ENCODE data around the gene MSI2.

Gene MSI2

GRCh38 chr17:57278740-57279387, 22.5 kb downstream of the MSI2 start:
- Mint-ChIP-seq H3K4me3 (no peak overlapping the region), H3K27ac (ENCODE audit: low read depth) (no peak overlapping the region), H3K4me1 (peaks cover 60% of the 10 kb centered on the region), H3K27me3 (no peaks in the 10 kb centered on the region), H3K36me3 (ENCODE audit: insufficient read depth) (peaks cover 5% of the 10 kb centered on the region), H3K9me3 (no peaks in the 10 kb centered on the region)
- ATAC-seq (replicated peaks; ENCODE audit: extremely low read depth, poor library complexity, severe bottlenecking) (no peak), DNase-seq (ENCODE audit: low spot score in 2 of 2) (no peak)

- peaks cover 60% of the 10 kb centered on the region for H3K4me1 Mint-ChIP-seq
- no peak overlapping the region for H3K4me3 Mint-ChIP-seq
- H3K27ac Mint-ChIP-seq (ENCODE audit: low read depth) = no peak overlapping the region
- peaks cover 5% of the 10 kb centered on the region for H3K36me3 Mint-ChIP-seq (ENCODE audit: insufficient read depth)
- ATAC-seq (replicated peaks; ENCODE audit: extremely low read depth, poor library complexity, severe bottlenecking) = no peak
- no peaks in the 10 kb centered on the region for H3K27me3 Mint-ChIP-seq
- DNase-seq (ENCODE audit: low spot score in 2 of 2) = no peak
- H3K9me3 Mint-ChIP-seq = no peaks in the 10 kb centered on the region
These were observed 23.1 kb downstream of the MSI2 start for GRCh38 chr17:57279432-57279831.

DNA sequence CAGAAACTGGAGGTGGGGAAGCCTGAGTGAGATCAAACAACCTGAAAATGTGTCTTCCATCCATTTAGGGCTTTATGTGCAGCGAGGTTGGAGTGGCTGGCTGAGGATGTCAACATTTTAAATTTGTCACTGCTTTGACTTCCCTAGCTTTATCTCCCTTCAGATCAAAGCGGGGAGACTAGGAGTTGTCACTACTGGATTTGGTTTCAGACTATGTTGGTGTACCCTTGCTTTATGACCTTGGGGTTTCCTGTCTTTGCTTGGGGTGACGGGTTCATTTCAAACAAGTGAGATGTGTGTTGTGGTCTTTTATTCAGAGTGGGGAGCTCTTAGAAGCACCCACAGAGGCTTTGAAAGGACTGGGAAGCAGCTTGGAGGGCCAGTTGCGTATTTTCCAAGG, 25.6 kb downstream of the MSI2 start:
- peak overlapping the region; percentile 22 for H3K27ac Mint-ChIP-seq (ENCODE audit: low read depth)
- peaks cover 67% of the 10 kb centered on the region for H3K4me1 Mint-ChIP-seq
- H3K4me3 Mint-ChIP-seq = no peak overlapping the region
- ATAC-seq (replicated peaks; ENCODE audit: extremely low read depth, poor library complexity, severe bottlenecking) = peak; percentile 63
- no peaks in the 10 kb centered on the region for H3K9me3 Mint-ChIP-seq
- H3K36me3 Mint-ChIP-seq (ENCODE audit: insufficient read depth) = peaks cover 5% of the 10 kb centered on the region
- no peak for DNase-seq (ENCODE audit: low spot score in 2 of 2)
- no peaks in the 10 kb centered on the region for H3K27me3 Mint-ChIP-seq

DNA sequence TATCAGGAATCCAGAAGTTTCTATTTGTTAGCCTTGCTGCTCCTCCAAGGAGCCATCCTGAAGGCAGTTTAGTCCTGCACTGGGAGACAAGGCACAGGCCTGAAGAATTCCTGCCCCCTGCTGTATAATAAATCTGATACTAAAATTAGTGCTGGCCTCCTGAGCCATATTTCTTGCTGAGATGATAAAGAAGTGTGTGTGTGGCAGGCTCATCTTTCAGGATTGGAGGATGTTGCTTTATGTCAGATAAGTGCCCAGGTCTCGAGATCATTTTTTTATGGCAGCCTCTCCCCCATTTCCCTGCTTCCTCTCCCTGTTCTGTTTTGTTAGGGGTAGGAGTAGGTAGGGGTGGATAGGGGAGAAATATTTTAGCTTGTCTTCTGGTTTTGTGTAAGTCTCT, 26.0 kb downstream of the MSI2 start:
- H3K4me1 Mint-ChIP-seq = peaks cover 71% of the 10 kb centered on the region
- H3K36me3 Mint-ChIP-seq (ENCODE audit: insufficient read depth) = peaks cover 5% of the 10 kb centered on the region
- no peaks in the 10 kb centered on the region for H3K27me3 Mint-ChIP-seq
- no peaks in the 10 kb centered on the region for H3K9me3 Mint-ChIP-seq
- no peak for ATAC-seq (replicated peaks; ENCODE audit: extremely low read depth, poor library complexity, severe bottlenecking)
- no peak for DNase-seq (ENCODE audit: low spot score in 2 of 2)
- no peak overlapping the region for H3K4me3 Mint-ChIP-seq
- H3K27ac Mint-ChIP-seq (ENCODE audit: low read depth) = peak overlapping the region; percentile 22

DNA sequence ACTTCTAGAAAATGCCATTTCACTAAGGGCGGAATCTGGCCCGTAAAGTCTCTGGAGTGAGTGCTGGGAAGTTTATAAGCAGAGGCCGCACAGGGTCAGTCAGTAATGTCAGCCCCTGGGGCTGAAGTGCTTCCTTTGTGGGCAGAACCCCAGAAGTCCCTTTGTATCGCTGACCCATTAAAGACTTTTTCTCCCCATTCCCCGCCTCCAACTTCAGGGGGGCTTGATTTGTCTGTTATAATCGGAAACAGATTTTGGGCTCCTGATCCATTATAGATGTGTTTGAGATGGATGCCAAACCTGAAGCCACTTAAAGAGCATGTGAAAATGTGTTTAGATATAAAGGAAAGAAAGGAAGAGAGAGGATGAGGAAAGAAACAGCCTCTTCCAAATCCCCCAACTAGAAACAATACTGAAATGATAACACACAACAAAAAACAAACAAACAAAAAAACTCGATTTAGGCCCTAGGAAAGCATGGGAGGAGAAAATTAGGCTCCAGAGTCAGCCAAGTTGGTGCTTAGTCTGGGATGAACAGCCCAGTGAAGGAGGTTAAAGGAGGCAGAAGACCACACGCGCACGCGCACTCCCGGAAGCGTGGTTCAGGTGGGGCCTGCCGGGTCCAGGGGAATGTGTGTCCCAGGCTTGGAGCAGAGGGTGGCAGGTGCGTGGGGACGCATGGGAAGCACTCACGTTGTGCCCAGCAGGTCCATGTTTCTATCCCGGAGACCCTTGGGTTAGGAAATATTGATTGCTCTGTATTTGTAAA, 27.1 kb downstream of the MSI2 start:
- H3K36me3 Mint-ChIP-seq (ENCODE audit: insufficient read depth) = peaks cover 3% of the 10 kb centered on the region
- ATAC-seq (replicated peaks; ENCODE audit: extremely low read depth, poor library complexity, severe bottlenecking) = no peak

GRCh38 chr17:57284583-57284982, 28.3 kb downstream of the MSI2 start:
- Mint-ChIP-seq H3K27ac (ENCODE audit: low read depth) (peak overlapping the region; percentile 30), H3K4me1 (peaks cover 79% of the 10 kb centered on the region), H3K36me3 (ENCODE audit: insufficient read depth) (peaks cover 3% of the 10 kb centered on the region), H3K4me3 (peak overlapping the region; percentile 40), H3K9me3 (no peaks in the 10 kb centered on the region), H3K27me3 (no peaks in the 10 kb centered on the region)
- peak; percentile 43 for ATAC-seq (replicated peaks; ENCODE audit: extremely low read depth, poor library complexity, severe bottlenecking)
- no peak for DNase-seq (ENCODE audit: low spot score in 2 of 2)

More for the DNA sequence above, 27.1 kb downstream of the MSI2 start:
- Mint-ChIP-seq H3K9me3 (no peaks in the 10 kb centered on the region), H3K4me3 (no peak overlapping the region), H3K4me1 (peaks cover 80% of the 10 kb centered on the region), H3K27ac (ENCODE audit: low read depth) (peak overlapping the region; percentile 30), H3K27me3 (no peaks in the 10 kb centered on the region)
- DNase-seq (ENCODE audit: low spot score in 2 of 2) = no peak

DNA sequence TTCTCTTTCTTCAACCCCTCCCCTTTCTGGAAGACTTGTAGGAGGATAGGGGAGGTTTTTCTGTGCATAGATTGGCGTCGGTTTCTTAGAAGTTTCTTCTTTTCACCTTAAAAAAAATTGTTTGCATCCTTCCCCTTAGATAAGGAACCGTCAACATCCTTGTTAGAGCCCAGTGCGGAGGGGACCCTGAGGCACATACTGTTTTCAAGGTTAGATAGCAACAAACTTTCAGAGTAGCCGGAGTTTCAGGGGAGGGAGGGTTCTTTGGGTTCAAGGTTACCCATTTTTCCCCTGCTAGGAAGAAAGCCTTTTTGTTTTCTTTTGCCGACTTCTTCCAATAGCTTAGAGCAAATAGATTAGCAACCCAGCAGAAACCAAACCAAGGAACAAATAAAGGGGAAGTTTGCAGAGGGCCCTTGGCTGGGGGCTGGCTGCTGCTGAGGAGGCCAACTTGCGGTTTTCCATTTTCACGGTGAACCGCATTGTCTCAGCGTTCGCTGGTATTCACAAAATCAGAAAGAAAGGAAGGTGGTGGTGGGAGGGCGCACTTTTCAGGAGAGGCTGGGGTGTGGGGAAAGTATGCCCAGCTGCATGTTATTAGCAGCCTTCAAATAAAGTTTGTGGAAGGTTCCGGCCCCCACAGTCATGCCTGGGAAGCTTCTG, 28.8 kb downstream of the MSI2 start:
- H3K27ac Mint-ChIP-seq (ENCODE audit: low read depth) = no peak overlapping the region
- DNase-seq (ENCODE audit: low spot score in 2 of 2) (no peak), ATAC-seq (replicated peaks; ENCODE audit: extremely low read depth, poor library complexity, severe bottlenecking) (no peak)
- no peaks in the 10 kb centered on the region for H3K27me3 Mint-ChIP-seq
- H3K36me3 Mint-ChIP-seq (ENCODE audit: insufficient read depth) = peaks cover 3% of the 10 kb centered on the region
- peaks cover 78% of the 10 kb centered on the region for H3K4me1 Mint-ChIP-seq
- H3K9me3 Mint-ChIP-seq = no peaks in the 10 kb centered on the region
- H3K4me3 Mint-ChIP-seq = peak overlapping the region; percentile 40

DNA sequence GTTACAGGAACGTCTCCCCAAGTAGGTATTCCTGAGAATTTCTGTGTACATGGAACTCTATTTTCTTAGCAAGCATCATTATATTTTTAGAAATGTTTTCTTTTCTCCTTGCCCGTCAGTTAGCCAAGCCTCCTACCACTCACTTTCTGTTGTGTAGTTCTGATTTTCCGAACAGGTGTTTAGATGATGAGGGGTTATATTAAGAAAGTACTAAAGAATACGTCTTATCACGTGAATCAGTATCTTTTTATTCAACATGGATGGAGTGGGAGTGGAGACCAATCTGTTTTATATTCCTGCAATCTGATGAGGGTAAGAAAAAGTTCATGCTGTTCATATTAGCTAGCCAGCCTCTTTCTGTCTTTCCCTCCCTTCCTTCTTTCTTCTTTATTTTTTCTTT, 29.4 kb downstream of the MSI2 start:
- Mint-ChIP-seq H3K36me3 (ENCODE audit: insufficient read depth) (peaks cover 3% of the 10 kb centered on the region), H3K9me3 (no peaks in the 10 kb centered on the region), H3K27me3 (no peaks in the 10 kb centered on the region), H3K27ac (ENCODE audit: low read depth) (no peak overlapping the region), H3K4me3 (no peak overlapping the region), H3K4me1 (peaks cover 72% of the 10 kb centered on the region)
- DNase-seq (ENCODE audit: low spot score in 2 of 2) (no peak), ATAC-seq (replicated peaks; ENCODE audit: extremely low read depth, poor library complexity, severe bottlenecking) (no peak)

DNA sequence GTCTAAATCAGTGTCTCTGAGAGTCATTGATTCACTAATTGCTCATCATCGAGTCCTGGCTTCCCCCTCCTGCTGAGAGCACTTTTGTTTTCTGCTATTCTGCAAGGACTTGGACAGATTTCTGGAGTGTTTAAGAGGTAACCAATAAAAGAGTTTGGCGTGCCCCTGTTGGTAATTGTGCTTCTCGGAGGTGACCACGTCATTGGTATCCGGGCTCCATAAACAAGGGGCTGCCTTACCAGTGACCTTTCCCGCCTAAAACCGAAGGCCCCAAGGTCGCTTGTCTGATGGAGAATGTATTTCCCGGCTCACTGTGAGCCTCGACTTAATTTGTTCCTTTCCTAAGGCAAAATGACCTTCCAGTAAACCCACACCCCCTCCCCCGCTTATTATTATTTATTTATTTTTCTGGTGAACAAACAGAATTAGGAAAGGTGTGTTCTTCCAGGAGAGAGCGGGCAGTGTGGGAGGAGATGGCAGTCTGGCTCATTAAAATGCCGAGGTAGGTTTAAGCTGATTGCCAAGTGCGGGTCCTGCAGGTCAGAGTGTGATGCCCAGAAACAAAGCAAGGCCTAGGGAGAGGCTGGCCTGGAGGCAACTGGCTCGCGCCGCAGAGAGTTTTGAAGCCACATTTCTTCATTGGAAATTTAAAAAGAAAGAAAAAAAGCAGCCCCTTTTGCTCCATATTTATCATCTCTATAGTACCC, 30.2 kb downstream of the MSI2 start:
- H3K27ac Mint-ChIP-seq (ENCODE audit: low read depth) = no peak overlapping the region
- H3K9me3 Mint-ChIP-seq = no peaks in the 10 kb centered on the region
- H3K36me3 Mint-ChIP-seq (ENCODE audit: insufficient read depth) = peaks cover 3% of the 10 kb centered on the region
- H3K4me1 Mint-ChIP-seq = peaks cover 71% of the 10 kb centered on the region
- DNase-seq (ENCODE audit: low spot score in 2 of 2) (no peak), ATAC-seq (replicated peaks; ENCODE audit: extremely low read depth, poor library complexity, severe bottlenecking) (no peak)
- no peak overlapping the region for H3K4me3 Mint-ChIP-seq
- no peaks in the 10 kb centered on the region for H3K27me3 Mint-ChIP-seq

GRCh38 chr17:57288040-57288772, 31.9 kb downstream of the MSI2 start:
- no peak for ATAC-seq (replicated peaks; ENCODE audit: extremely low read depth, poor library complexity, severe bottlenecking)
- no peaks in the 10 kb centered on the region for H3K9me3 Mint-ChIP-seq
- peaks cover 8% of the 10 kb centered on the region for H3K36me3 Mint-ChIP-seq (ENCODE audit: insufficient read depth)
- H3K27me3 Mint-ChIP-seq = no peaks in the 10 kb centered on the region
- no peak for DNase-seq (ENCODE audit: low spot score in 2 of 2)
- H3K27ac Mint-ChIP-seq (ENCODE audit: low read depth) = no peak overlapping the region
- no peak overlapping the region for H3K4me3 Mint-ChIP-seq
- H3K4me1 Mint-ChIP-seq = peaks cover 69% of the 10 kb centered on the region

DNA sequence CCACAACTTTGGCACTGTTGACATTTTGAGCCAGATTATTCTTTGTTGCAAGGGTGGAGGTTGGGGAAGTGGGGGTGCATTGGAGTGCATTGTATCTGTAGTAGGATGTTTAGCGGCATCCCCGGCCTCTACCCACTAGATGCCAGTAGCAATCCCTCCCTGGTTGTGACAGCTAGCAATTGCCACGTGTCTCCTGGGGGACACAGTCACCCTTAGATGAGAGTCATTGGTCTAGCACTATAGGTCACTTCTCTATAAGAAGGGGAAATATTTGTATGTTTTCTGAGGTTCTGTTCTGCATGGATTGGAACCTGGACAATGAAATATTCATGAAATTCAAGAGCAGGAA, 32.4 kb downstream of the MSI2 start:
- peaks cover 7% of the 10 kb centered on the region for H3K36me3 Mint-ChIP-seq (ENCODE audit: insufficient read depth)
- H3K4me3 Mint-ChIP-seq = no peak overlapping the region
- H3K27me3 Mint-ChIP-seq = no peaks in the 10 kb centered on the region
- no peak for ATAC-seq (replicated peaks; ENCODE audit: extremely low read depth, poor library complexity, severe bottlenecking)
- DNase-seq (ENCODE audit: low spot score in 2 of 2) = no peak
- no peaks in the 10 kb centered on the region for H3K9me3 Mint-ChIP-seq
- H3K4me1 Mint-ChIP-seq = peaks cover 63% of the 10 kb centered on the region
- H3K27ac Mint-ChIP-seq (ENCODE audit: low read depth) = no peak overlapping the region

DNA sequence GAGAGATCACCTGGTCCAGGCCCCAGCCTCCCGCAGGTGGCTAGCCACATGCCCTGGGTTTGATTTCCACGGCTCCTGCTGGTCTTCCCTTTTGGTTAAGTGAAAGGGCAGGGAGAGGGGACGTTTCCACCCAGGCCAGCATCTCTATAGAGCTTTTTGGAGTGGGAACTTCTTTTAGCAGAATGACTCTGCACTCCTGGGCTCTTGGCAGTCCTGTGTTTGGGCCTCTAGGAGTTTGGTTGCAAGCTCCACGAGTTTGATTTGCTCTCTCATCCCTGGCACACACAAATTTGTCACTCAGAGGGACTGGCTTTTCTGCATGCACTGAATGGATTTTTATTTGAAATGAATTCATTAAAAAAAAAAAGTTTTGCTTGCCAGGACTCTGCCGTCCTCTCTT, 32.8 kb downstream of the MSI2 start:
- no peak for ATAC-seq (replicated peaks; ENCODE audit: extremely low read depth, poor library complexity, severe bottlenecking)
- no peak overlapping the region for H3K27ac Mint-ChIP-seq (ENCODE audit: low read depth)
- no peak overlapping the region for H3K4me3 Mint-ChIP-seq
- DNase-seq (ENCODE audit: low spot score in 2 of 2) = no peak
- H3K27me3 Mint-ChIP-seq = no peaks in the 10 kb centered on the region
- peaks cover 66% of the 10 kb centered on the region for H3K4me1 Mint-ChIP-seq
- H3K9me3 Mint-ChIP-seq = no peaks in the 10 kb centered on the region
- H3K36me3 Mint-ChIP-seq (ENCODE audit: insufficient read depth) = peaks cover 7% of the 10 kb centered on the region

Data from central memory CD8-positive, alpha-beta T cell (primary cell).